OCI-LY3 (cell line): ENCODE results near the gene MAML2.

Experiments
- H2AFZ ChIP-seq: fragments of 200-600, 300-600 bp; shearing (Covaris generic); 2 replicates; pipeline ENCODE4 v1.6.0; 2014; ENCODE audit warnings: antibody characterized with exemption, low read depth, low read length
- H3K27ac ChIP-seq: fragments of 200-600, 300-600 bp; sonication (generic); 2 replicates; pipeline ENCODE4 v1.5.1; 2014; ENCODE audit warnings: mild to moderate bottlenecking, low read length, moderate library complexity, mixed read lengths
- H3K27me3 ChIP-seq: fragments of 200-600, 300-600 bp; sonication (generic); 2 replicates; pipeline ENCODE4 v1.6.1; 2014; ENCODE audit warnings: low read depth, low read length, mixed read lengths
- H3K36me3 ChIP-seq: fragments of 200-600, 300-600 bp; sonication (generic); replicated peaks from 2 replicates; pipeline ENCODE3; 2014; ENCODE audit warnings: low read depth, low read length, mixed read lengths
- H3K4me1 ChIP-seq: fragments of 300-600, 200-600 bp; sonication (generic); 2 replicates; pipeline ENCODE4 v1.6.1; 2014; ENCODE audit warnings: low read length, mixed read lengths
- H3K4me2 ChIP-seq: fragments of 200-600, 300-600 bp; sonication (generic); 2 replicates; pipeline ENCODE4 v1.6.1; 2014; ENCODE audit warnings: low read length, mixed read lengths
- H3K4me3 ChIP-seq: fragments of 300-600, 200-600 bp; sonication (generic); 2 replicates; pipeline ENCODE4 v1.5.1; 2014; ENCODE audit warnings: antibody characterized with exemption, mild to moderate bottlenecking, low read length, moderate library complexity
- H3K79me2 ChIP-seq: fragments of 300-600, 200-600 bp; shearing (Covaris generic); 2 replicates; pipeline ENCODE4 v1.6.1; 2014; ENCODE audit warnings: mild to moderate bottlenecking, low read length, mixed read lengths
- H3K9ac ChIP-seq: fragments of 300-600, 200-600 bp; shearing (Covaris generic); 2 replicates; pipeline ENCODE4 v1.6.0; 2014; ENCODE audit warnings: mild to moderate bottlenecking, low read length, moderate library complexity
- H3K9me3 ChIP-seq: fragments of 200-600, 300-600 bp; shearing (Covaris generic); 2 replicates; pipeline ENCODE4 v1.6.1; 2014; ENCODE audit warnings: low read length, mixed read lengths; ENCODE audit not compliant: insufficient read depth
- H4K20me1 ChIP-seq: fragments of 200-600, 300-600 bp; sonication (generic); 2 replicates; pipeline ENCODE4 v1.6.1; 2016; ENCODE audit warnings: low read length, mixed read lengths; ENCODE audit not compliant: insufficient read depth
- CTCF ChIP-seq: fragments of 200-600, 300-600 bp; sonication (generic); IDR thresholded peaks from 2 replicates; pipeline ENCODE4 v1.5.1; 2014; ENCODE audit warnings: antibody characterized with exemption, low read length, low read depth
- EZH2phosphoT487 ChIP-seq: fragments of 200-600 bp; shearing (Covaris generic); IDR thresholded peaks from 2 replicates; pipeline ENCODE4 v1.6.1; 2018; ENCODE audit warnings: antibody characterized with exemption, mixed run types, low read depth

MAML2 gene

GRCh38 chr11:95989076-95989605 lies 353.9 kb downstream of the MAML2 start:
- Histone ChIP-seq H3K36me3 (no peaks in the 10 kb centered on the region), H3K27ac (no peak overlapping the region), H2AFZ (no peak overlapping the region), H3K4me1 (no peaks in the 10 kb centered on the region), H3K4me2 (no peak overlapping the region), H3K4me3 (no peak overlapping the region), H3K9me3 (no peaks in the 10 kb centered on the region), H3K79me2 (no peaks in the 10 kb centered on the region), H3K9ac (no peak overlapping the region), H4K20me1 (no peaks in the 10 kb centered on the region), H3K27me3 (no peaks in the 10 kb centered on the region)
- TF ChIP-seq CTCF = no peak
- no peak for TF ChIP-seq EZH2phosphoT487

GRCh38 chr11:95985174-95985808 lies 357.7 kb downstream of the MAML2 start:
- Histone ChIP-seq H3K4me1 (no peaks in the 10 kb centered on the region), H3K4me3 (no peak overlapping the region), H3K4me2 (no peak overlapping the region), H4K20me1 (no peaks in the 10 kb centered on the region), H3K9me3 (no peaks in the 10 kb centered on the region), H3K36me3 (no peaks in the 10 kb centered on the region), H3K9ac (no peak overlapping the region), H3K27me3 (no peaks in the 10 kb centered on the region), H2AFZ (no peak overlapping the region), H3K79me2 (no peaks in the 10 kb centered on the region), H3K27ac (no peak overlapping the region)
- TF ChIP-seq EZH2phosphoT487 = no peak
- TF ChIP-seq CTCF = no peak

- TF ChIP-seq EZH2phosphoT487 (no peak), CTCF (no peak)
- H3K36me3 ChIP-seq = peaks cover 2% of the 10 kb centered on the region
- H3K4me3 ChIP-seq = no peak overlapping the region
- H3K9ac ChIP-seq = no peak overlapping the region
- H3K9me3 ChIP-seq = no peaks in the 10 kb centered on the region
- H2AFZ ChIP-seq = no peak overlapping the region
- no peak overlapping the region for H3K4me2 ChIP-seq
- H3K79me2 ChIP-seq = no peaks in the 10 kb centered on the region
- no peaks in the 10 kb centered on the region for H3K4me1 ChIP-seq
- no peaks in the 10 kb centered on the region for H4K20me1 ChIP-seq
- H3K27me3 ChIP-seq = no peaks in the 10 kb centered on the region
- H3K27ac ChIP-seq = no peak overlapping the region
Measured at GRCh38 chr11:95984072-95984471, 358.9 kb downstream of the MAML2 start.

GRCh38 chr11:95977534-95978174 lies 365.3 kb downstream of the MAML2 start:
- H3K4me3 ChIP-seq = no peak overlapping the region
- TF ChIP-seq CTCF (no peak), EZH2phosphoT487 (no peak)
- H3K4me1 ChIP-seq = no peaks in the 10 kb centered on the region
- no peaks in the 10 kb centered on the region for H3K27me3 ChIP-seq
- H3K79me2 ChIP-seq = no peaks in the 10 kb centered on the region
- no peaks in the 10 kb centered on the region for H3K9me3 ChIP-seq
- peaks cover 2% of the 10 kb centered on the region for H3K36me3 ChIP-seq
- no peak overlapping the region for H2AFZ ChIP-seq
- H3K4me2 ChIP-seq = no peak overlapping the region
- no peak overlapping the region for H3K9ac ChIP-seq
- no peak overlapping the region for H3K27ac ChIP-seq
- H4K20me1 ChIP-seq = no peaks in the 10 kb centered on the region
